T1000 (cell line): Measurements from ENCODE around the gene COMT.
A peak's percentile ranks its signal among the peaks of the same experiment; 100 is the strongest.

Experiments
- DNase-seq: peaks from one replicate; lab custom pipeline; 2025; ENCODE audit warnings: mixed read lengths; lab: John Stamatoyannopoulos, UW

Gene COMT

DNA sequence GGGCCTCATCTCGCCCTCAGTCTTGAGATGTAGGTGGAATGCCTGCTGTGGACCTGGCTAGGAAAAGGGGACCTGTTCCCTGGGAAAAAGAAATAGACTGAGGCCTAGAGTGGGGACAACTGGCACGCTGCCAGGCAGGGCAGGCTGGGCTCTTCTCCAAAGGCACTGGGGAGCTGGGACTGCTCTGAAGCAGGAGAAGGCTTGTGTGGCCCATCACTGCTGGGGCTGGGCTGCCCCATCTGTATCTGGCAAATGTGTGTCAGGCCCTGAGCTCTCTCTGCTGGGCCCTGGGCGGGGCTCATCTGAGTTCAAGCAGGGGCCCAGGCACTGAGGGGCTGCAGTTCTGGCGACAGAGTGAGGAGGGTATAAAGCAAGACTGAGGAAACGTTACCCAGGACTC, 42.2 kb downstream of the COMT start:
- DNase-seq, result no peak

DNA sequence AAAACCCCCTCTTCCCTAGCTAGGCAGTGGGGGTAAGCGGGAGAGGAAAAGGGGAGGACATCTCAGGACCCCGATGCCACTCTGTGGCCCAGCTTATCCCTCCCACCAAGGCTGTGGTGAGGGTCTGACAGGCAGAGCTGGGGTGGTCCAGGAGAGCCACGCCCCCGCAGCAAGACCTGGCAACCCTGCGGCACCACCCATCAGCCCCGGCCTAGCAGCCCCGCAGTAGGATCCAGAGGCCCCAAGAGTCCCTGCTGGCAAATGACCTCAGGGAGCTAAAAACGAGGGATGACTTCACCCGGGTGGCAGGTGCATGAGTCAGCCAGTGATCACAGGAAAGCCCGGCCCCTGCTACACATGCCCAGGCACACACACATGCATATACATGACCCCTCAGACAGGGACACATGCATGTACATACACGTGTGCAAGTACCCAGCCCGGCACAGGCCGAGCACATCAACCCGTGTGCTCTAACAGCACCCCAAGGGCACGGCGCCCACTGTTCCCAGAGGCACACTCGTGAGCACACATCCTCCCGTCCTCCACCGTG, 42.7 kb downstream of the COMT start:
- peak; percentile 67 for DNase-seq

DNA sequence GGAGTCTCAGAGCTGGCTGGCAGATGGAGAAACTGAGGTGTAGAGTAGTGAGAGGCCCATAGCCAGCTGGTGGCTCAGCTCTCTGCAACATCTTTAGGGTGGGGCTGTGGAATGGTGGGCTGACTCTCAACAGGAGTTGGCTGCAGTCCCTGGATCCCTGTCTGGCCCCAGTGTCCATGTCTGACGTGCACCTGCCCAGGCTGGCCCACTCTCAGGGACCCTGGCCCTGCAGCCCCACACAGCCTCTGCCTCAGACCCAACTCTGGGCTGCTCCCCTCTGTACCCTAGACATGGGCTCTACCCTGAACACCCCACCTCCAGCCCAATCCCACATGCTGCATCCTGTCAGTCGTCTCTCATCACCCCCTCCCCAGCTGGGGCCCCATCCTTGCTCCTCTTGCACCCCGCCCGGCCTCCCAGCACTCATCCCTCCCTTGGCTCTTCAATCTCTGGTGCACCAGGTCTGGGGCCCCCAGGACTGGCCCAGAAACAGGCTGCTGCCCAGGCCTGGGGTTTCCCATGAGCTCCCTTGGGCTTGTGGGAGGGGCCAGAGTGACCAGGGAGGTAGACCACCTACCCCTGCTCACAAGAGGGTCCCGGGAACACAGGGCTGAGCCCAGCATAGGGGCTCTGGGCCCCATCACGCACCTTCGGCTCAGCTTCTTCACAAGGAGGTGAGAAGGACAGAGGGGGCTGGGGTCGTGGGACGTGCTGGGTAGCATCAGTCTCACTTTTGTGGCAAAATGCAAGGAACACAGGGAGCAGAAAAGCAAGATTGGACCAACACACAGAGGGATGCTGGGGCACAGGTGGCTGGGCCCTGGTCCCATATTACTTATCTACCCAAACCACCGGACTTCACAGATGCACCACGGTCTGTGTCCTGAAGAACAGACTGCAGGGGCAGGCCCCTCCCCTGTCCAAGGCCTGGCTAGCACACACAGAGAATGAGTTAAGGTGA, 43.6 kb downstream of the COMT start:
- DNase-seq, result no peak

DNA sequence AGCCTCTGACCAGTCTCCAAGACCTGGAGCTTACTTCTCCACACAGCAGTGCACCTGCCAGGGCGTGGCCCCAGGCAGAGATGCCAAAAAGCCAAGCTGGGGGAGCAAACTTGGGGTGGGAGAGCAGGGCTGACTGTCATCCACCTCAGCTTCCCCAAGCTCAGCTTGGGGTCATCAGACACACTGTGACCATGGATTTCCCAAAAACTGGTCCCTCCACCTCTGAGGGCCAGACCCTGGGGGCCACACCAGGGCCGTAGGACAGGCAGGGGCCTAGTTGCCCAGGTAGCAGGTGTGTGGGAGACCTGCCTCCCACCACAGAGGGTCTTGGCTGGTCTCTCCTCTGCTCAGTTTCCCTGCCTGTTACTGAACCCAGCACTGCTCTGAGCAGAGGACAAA, 44.4 kb downstream of the COMT start:
- DNase-seq, result no peak

DNA sequence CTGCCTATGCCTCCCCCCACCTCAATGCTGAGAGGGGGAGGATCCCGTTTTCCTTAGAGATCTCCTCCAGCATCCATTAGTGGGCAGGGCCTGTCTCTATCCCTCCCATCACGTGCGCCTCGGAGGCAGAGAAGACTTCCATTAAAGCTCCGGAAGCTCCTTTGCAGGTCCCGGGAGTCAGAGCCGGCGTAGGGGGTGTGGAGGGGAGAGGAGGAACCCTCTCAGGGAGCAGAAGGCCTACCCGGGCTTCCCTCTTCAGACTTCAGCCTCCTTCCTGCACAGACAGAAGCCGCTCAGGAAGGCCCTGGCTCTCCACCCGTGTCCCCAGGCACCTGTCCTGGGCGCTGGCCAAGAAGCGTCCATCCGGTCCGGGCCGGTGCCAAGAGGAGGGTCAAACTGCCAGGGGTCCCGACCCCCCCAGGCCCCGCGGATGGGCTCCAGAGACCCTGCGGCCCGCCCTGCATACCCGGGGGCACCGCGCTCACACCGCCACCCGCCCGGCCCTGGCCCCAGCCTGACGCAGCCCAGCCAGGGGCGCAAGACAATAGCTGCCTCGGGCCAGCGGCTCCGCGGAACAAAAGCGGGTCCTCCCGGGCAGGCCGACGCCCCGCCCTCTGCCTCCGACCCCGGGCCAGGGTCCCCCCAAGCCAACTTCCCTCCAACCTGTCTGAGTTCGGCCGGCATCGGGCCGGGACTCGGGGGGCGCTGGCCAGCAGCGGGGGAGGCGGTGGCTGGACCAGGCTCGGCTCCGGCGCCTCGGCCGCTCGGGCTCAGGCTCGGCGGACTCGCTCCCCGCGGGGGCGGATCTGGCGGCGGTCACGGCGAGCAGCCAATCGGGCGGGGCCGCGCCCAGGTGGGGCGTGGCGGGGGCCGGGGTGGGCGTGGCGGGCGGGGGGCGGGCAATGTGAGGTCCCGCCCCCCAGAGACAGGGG, 45.1 kb downstream of the COMT start:
- peak; percentile 54 for DNase-seq

DNA sequence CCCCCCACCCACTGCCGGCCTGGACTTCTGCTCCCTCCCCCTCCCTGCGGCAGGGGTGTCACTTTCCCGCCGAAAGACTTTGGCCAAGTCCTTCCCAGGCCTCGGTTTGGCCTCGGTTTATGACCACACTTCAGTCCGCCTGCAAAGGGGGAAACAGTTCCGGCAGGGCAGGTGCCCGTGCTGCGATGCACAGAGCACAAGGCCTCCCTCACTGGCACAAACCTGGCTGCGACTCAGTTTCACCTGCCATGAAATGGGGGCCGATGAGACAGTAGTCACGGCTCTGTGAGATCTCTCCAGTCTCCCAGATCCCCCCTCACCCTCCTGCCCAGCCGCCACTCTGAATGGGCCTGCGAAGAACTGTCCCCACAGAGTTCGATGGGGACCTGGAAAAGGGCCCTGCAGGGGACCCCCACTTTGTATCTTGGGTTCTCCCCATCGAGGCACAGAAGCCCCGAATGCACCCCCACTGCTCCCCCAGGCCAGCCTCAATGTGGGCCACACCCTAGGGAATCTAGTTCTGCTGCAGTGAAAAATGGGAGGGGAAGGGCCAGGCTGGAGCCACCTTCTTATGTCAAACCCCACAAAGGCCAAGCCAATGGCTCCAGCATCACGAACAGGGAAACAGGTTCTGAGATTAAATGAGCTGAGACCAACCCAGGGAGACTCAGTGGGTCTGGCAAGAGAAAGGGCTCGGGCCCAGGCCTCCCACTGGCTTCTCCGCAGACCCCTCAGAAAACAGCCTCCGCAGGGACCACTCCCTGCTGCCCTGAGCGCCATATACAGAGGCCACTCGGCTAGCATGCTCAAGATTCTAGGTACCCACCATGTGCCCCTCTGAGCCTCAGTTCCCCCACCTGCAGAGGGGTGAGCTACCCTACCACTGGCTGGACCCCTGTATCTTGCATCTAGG, 46.1 kb downstream of the COMT start:
- no peak for DNase-seq

DNA sequence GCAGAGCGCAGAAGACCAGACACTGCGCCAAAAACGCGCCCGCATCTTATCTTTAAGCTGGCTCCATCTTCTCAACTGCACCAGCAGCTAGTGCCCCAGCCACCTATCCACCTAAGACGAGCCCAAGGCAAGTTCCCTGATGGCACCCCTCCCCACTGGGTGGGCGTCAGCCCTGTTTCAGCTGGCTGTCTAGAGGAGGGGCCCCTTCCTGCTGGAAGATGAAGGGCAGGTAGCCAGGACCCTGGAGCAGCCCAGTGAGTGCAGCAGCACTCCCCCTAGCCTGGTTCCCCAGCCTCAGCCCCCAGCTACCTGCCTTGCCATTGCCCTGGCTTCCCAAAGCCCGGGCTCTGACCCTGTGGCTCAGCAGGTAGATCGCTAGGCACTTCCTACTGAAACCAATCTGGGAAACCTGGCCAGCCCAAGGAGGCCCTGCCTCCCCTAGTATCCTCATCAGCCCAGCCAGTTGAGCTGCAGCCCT, 46.8 kb downstream of the COMT start:
- DNase-seq, result no peak

DNA sequence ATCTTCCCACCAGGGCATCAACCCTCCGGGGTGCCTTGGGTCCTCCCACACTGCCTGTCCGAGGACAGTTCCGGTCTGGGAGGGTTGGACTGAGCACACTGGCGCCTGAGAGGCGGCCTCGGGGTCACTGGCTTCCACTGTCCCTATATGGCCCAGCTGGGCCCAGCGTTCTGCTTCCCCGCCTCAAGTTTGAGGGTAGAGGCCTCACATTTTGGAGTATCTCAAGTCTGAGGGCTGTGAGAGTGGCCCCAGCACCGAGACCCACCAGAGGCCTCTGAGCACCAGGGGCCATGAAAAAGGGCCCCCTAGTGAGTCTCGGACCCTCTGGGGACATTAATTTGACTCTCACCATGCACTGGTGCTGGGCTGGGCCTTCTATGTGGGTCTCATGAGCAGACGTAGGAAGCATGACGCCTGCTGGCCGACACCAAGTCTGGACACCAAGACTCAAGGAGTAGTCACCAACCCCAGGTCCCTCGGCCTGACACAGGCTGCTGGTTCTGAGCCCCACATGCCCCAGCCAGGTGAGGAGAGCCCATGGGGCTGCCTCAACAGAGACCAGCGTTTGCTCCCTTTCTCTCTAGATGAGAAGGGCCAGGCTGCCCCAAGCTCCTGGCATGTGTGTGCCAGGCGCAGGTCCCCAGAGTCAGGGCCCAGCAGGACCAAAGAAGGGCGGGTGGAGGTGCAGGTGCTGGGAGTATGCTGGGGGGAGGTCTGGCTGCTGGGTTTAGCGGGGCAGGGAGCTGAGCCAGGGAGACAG, 47.6 kb downstream of the COMT start:
- DNase-seq, result no peak

DNA sequence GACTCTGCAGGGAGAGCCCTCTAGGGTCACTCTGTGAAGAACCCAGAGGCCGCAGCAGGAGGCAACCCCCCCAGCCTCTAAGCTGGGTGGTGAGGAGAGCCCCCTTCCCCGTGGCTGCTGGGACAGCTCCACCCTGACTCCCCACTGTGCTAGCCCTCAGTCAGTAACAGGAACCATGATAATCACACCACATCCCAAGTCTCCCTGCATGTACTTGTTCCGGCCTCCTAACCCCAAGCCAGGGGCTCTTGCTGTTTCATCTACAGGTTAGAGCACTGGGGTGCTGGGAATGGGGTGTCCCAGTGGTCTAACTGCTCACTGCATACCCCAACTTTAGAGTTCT, 48.1 kb downstream of the COMT start:
- DNase-seq, result no peak

DNA sequence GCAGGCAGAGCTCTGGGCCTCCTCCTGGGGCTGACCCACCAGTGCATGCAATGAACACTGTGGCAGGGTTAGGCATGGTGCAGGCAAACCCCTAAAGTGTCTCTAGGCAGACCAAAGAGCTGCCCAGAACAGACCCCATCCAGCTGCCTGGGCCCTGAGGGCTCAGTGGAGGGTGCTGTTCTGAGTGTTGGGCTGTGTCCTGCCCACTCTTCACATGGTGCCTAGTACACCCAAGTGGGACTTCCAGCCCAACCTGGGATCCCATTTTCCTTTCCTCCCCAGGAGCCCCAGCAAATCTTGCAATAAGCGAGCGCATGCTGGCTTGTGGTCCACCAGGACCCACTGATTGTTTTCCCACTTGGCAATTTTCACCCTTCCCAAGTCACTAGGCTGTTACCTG, 48.6 kb downstream of the COMT start:
- DNase-seq, result no peak

DNA sequence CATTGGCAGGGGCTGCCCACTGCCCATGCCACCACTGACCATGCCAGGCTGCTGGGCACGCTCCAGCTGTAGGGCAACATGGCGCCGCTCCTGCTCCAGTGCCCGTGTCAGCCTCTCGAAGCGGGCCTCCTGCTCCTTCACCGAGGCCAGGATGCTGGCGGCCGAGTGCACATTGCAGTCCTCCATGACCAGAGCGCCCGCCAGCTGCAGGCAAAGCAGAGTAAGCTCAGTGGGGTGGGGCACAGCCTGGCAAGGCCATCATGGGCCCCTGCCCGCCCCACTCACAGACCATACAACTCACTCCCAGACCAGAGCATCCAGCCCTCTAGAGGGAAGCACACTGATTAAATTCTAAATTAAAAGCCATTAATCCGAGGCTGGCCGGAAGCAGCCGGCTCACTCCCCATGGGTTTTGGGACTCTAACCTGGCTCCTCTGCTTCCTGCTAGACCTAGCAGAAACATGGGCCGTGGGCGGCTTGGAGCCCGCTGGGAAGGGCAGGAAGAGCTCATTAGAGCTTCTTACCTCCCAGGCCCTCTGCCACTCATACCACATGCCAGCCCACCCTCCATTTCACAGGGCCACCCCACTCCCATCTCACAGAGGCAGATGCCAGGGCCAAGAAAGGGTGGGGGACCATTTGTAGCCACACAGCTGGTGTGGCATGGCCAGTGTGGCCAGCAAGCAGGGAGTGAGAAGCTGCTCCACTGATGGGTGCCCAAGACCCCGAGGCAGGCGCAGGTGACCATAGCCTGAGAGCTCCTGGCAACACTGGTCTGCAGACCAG, 49.2 kb downstream of the COMT start:
- DNase-seq, result no peak

DNA sequence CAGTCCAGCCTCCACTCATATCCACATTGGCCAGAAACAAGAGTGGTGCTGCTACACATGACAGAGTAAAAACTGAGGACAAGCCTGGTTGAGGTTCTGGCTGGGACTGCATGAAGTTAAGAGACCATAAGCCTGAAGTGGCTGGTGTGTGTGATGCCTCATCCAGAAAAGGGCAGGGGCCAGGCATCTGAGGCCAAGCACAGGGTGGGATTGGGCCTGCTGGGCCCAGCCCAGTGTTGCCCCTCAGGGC, 49.7 kb downstream of the COMT start:
- DNase-seq, result no peak

DNA sequence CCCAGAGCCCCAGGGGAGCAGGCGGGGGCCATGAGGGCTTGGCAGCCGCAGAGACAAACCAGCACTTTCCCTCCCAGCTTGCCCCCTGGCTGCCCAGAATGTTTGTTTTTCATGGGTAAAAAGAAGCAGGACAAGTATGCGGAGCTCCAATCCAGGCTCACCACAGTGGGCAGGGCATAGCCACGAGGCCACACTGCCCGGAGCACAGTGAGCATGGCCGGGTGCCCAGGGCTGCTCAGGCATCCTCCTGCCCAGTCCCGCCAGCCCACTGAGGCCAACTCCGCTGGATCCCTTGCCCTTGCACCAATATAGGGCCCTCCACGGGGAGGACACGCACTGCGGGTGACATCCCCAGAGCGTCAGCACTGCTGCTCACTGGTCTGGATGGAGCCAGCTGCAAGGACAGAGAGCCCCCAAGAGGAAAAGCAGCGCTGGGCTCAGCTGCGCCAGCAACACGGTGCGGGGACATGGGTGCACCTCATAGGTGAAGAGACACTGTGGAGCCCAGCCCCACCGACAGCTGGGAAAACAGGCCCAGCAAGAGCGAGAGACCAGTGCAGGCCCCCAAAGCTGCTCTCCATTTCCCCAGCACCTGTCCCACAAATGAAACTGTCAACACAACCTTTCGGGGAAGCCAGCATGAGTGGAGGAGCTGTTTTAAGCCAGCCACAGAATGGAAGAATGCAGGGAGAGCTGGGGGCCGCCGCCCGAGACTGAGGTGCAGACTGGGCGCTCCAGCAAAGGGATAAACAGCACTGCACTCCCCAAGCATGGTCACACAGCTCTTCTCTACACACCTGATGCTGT, 50.3 kb downstream of the COMT start:
- DNase-seq, result no peak

DNA sequence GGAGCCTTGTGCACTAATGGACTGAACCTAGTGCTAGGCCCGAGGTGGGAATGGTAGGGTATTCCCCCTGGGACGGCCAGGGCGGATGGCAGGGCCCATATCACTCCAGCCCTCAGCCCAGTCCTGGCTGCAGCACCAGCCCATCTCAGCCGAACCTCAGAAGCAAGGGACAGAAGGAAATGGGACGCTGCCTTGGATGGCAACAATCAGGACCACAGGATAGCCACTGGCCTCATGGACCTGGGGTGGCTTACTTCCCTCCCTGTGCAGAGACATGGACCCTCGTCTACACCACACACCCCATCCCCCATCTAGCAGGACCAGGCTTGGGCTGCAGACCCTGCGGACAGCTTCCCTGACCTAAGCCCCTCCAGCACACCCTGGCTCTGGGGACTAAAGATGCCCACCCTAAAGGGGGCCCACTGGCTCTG, 50.9 kb downstream of the COMT start:
- DNase-seq, result no peak

DNA sequence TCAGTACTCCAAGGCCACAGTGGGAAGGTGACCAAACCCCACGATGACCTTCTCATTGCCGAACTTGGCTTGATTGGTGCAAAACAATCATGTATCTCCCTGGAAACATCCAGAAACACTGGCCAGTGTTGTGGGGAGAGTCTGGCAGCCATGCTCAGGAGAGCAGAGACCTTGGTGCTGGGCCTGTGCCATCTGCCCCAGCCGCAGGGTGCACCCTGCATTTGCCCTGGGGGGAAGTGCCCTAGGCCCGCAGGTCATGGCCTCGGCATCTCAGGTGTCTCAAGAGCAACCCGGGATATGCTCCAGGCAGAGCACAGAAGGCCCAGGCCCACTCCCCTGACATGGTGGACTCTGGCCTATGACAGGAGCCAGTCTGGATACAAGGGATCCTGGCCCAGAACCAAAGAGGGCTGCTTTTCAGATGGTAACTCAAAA, 51.4 kb downstream of the COMT start:
- no peak for DNase-seq

DNA sequence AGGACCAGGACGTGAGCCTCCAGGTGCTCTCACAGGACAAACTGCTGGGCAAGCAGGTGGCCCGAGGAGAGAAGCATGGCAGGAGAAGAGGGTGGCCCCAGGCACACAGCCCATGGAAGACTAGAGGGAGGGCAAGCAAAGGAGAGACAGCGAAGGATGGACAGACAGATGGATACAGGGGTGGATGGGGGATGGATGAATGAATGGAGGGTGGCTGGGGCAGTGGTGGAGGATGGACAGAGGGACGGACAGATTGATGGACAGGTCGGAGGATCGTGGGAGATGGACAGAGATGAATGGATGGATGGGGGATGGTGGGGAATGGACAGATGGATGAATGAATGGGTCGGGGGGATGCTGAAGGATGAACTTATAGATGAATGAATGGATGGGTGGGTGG, 52.4 kb downstream of the COMT start:
- no peak for DNase-seq

DNA sequence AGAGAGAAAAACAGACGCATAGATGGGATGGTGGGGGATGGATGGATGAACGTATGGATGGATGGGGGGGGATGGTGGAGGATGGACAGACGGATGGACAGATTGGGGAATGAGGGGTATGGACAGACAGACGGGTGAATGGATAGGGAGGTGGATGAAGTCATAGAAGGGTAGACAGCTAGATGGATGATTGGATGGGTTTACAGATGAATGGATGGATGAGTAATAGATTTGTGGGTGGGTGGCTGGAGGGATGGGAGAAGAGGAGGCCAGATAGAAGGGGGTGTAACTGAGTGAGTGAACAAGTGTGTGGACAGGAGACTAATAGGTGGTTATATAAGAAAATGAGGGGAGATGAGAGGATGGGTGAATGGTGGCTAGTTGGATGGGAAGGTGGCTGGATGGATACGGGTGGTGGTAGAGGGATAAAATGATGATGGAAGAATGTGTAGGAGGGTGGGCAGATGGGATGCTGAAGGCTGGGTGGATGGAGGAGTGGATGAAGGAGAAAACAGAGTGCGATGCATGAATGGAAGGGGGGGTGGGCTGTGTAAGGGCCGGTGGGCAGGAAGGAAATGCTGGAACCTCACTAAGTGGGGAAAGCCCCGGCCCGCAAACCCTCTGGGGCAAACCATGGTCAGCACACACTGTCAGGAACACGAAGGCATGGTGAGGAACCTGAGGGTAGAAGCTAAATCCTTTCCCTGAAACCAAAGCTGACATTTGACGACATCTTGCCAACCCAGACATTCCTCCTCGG, 53.5 kb downstream of the COMT start:
- DNase-seq, result no peak

DNA sequence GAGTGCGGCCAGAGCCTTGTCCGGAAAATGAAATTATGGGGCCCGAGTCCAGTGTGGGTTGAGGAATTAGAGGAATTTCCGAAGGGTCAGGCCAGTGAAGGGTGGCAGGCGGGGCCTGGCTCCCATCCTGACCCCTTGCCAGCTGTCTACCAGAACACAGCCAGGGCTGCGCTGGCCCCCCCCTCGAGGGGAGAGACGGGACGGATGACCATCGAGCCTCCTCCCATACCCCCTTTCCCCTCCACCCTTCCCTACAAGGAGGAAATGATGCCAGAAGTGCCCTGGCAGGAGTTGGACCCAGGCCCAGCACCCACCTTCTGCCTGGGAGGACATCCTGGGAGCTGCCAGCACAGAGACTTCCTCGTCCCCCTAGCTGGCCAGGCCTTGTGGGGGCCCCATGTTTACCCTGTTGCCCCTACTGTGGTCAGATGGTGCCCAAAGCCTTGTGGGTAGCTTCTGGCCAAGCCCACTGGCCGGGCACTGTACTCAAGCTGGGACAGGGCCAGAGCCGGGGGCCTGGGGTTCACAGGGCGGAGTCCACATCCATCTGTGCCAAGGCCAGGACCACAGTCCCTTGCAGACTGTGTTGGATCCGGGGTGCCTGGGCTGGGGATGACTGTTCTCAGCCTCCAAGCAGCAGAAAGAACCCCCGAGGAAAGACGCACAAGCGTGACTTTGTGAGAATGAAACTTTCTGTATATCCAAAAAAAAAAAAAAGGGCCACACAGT, 54.2 kb downstream of the COMT start:
- no peak for DNase-seq
